Right renal pelvis (tissue), 4 donors: Measurements from ENCODE around the gene SAC3D1. TPM values are rescaled to one million over a fixed set of nuclear protein-coding genes. Genes with fewer than 3 reads are reported as not detected.
"Not testable (repeated sequence)": the region's sequence is repeated elsewhere in the genome, so short reads cannot be mapped to it uniquely, and the experiment has no call there.

Experiments used
- DNase-seq, 4 donors: peaks; one replicate each; pipeline ENCODE4 v3.0.0-alpha.2; 2013; ENCODE audit warnings: low read depth in 4 of 4, low spot score in 3 of 4, missing footprints in 1 of 4
- polyA plus RNA-seq, 4 donors: library from polyadenylated mRNA; unstranded; fragments of 120-200 nt; gene quantifications; one replicate each; pipeline ENCODE4 v1.2.1, GENCODE V29; 2013; ENCODE audit not compliant: insufficient read length in 4 of 4

The SAC3D1 gene
- 10 to 100 TPM; 11.6 to 16.2 (median 12.6) TPM for polyA plus RNA-seq

GRCh38 chr11:65040847-65041622 lies at the start of gene SAC3D1:
Gene SAC3D1 (plus strand): TSS chr11:65041210. CDS start chr11:65041293, 83 bp downstream.
- DNase-seq = peak; percentile 79 to 87 (median 82)

GRCh38 chr11:64994318-64994717 lies 46.7 kb upstream of the SAC3D1 start:
- no peak for DNase-seq

DNA sequence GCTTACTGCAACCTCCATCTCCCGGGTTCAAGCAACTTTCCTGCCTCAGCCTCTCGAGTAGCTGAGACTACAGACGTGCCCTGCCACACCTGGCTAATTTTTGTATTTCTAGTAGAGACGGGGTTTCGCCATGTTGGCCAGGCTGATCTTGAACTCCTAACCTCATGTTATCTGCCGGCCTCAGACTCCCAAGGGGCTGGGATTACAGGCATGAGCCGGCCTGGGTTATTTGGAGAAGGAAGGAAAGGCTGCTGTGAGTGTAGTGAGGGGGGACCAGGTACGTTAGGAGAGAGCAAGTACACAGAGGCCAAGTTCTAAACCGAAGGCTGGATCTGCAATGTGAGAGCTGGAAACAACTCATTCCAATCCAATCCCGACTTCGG lies 44.7 kb upstream of the SAC3D1 start:
- no peak for DNase-seq

GRCh38 chr11:64996710-64997380 lies 44.2 kb upstream of the SAC3D1 start, which contains the start of gene BATF2:
Gene BATF2 (minus strand): TSS chr11:64996971. CDS start chr11:64996914, 57 bp downstream.
- DNase-seq = peak in 3 of 4 donors; percentile 53 to 68 (median 61)

- no peak for DNase-seq
Measured at GRCh38 chr11:64998141-64998540, 42.9 kb upstream of the SAC3D1 start.

DNA sequence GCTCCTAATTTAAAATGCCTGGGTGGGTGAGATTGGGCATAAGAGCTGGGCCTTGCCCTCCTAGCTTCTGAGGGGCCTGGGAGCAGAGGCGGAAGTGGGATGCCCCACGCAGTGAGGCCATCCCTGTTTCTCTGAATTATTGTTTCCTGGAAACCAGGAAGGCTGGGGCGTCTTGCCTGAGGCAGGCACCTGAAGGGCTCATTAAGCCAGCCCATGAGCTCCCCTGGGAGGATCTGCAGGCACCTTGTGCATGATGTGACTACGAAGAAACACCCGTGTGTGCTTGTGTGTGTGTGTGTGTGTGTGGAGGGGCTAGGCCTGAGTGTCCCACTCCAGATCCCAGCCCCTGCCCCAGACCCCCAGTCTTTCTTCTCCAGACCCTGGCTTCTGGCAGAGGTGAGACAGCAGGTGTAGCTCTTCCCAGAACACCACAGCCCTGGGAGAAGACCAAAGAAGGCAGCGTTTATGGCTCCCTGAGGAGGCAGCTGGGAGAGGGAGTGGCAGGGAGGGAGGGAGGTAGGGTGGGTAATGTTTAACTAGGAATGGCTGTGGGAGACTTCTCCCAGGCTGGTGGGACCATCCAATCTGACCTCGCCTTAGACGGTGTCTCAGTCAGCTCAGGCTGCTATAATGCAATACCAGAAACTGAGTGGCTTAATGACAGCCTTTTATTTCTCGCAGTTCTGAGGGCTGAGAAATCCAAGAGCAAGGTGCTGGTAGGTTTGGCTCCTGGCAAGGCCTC lies 42.1 kb upstream of the SAC3D1 start:
- no peak for DNase-seq

- DNase-seq = no peak
Measured at GRCh38 chr11:64999478-64999877, 41.5 kb upstream of the SAC3D1 start.

- DNase-seq = no peak
Measured at GRCh38 chr11:65002706-65003105, 38.3 kb upstream of the SAC3D1 start.

DNA sequence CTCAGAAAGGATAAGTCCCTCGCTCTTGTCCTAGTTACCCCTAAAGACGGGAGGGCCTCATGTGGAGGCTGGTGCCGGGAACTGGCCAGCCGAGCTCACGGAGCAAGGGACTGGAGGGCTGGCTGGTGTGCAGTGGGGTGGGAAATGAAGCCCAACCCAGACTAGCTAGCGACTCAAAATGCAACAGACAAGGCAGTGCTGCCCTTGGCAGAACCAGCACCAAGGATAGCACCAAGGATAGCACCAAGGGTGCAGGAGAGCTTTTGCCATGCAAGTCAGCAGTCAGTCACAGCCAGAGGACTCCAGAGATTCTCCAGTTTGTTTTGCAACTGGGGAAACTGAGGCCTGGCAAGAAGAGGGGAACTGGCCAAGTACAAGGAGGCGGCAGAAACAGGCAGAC lies 37.7 kb upstream of the SAC3D1 start:
- DNase-seq = no peak

DNA sequence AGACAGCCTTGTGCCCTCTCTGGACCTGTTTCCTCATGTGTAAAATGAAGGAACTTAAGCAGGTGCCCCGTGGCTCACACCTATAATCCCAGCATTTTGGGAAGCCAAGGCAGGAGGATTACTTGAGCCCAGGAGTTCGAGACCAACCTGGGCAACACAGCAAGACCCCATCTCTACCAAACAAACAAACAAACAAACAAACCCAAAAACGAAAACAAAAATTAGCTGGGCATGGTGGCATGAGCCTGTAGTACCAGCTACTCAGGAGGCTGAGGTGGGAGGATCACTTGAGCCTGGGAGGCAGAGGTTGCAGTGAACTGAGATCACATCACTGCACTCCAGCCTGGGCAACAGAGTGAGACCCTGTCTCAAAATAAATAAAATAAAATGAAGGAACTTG lies 37.0 kb upstream of the SAC3D1 start:
- DNase-seq = not testable (repeated sequence)

- DNase-seq = no peak
Measured at GRCh38 chr11:65008016-65008415, 33.0 kb upstream of the SAC3D1 start.

DNA sequence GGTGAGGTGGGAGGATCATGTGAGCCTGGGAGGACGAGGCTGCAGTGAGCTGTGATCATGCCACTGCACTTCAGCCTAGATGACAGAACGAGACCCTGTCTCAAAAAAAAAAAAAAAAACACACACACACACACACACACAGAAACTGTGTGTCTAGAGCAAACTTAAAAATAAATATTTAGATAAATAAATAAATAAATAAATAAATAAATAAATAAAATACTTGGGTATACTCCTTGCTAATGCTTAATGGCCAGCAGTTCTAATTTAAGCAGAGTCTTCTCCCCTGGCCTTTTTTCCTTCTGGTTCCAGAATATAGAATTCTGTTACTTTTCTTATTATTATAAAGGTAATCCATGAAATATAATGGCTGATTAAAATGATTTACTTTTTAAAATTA lies 32.1 kb upstream of the SAC3D1 start:
- no peak for DNase-seq

- DNase-seq = peak; percentile 75 to 86 (median 80)
Measured at GRCh38 chr11:65013130-65013887, 27.7 kb upstream of the SAC3D1 start.

DNA sequence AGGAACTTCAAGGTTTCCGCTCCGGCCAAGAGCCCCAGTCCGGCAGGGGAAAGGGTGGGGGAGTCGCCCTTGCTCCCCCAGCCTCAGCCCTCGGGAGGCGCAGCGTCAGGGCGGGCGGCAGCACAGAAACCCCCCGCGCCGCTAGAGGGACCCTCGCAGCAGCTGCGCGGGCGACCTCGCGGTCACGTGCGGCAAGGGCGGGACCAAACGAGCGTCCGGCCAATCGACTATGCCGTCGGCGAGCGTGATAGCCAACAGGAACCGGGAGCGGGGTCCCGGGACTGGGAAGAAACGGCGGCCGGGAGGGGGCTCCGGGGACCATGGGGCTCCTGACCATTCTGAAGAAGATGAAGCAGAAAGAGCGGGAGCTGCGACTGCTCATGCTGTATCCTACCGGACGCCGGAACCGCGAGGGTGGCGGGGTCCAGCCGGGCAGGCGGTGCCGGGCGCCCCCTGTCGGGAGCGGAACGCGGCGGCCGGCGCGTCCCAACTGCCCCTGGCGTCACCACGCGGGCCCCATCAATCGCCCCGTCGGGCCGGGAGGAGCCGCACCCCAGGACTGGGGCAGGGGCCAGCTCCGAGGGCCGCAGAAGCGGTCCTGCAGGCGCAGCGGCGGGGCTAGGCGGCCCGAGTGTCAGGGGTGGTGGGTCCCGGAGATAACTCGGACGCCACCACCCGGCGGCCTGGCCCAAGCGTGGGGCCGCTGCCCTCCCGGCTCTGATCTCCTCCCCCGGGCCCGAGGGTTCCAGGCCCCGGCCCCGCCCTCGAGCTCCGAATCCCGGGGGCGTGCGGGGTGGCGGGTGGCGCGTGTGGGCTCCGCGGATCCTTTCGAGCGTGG lies 26.9 kb upstream of the SAC3D1 start, which contains the start of gene ARL2:
TSS of gene ARL2 (plus strand) at position 273 of the 838 bp plus-strand sequence. CDS start at position 321, 48 bp downstream.
- peak; percentile 87 to 89 (median 88) for DNase-seq

DNA sequence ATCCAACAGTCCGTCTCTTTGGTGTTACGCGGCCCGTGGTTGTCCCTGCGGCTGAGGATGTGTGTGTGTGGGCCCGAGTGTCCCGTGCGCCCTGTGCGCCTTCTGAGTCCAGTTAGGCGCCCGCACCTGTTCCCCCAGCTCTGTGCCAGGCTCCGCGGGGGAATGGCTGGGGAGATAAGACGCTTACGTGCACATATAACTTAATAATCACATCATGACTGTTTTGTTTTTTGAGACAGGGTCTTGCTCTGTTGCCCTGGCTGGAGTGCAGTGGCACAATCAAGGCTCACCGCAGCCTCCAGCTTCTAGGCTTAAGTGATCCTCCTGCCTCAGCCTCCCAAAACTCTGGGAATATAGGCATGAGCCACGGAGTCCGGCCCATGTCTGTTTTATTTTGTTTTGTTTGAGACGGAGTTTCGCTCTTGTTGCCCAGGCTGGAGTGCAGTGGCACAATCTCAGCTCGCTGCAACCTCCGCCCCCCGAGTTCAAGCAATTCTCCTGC lies 26.2 kb upstream of the SAC3D1 start:
- DNase-seq = no peak

DNA sequence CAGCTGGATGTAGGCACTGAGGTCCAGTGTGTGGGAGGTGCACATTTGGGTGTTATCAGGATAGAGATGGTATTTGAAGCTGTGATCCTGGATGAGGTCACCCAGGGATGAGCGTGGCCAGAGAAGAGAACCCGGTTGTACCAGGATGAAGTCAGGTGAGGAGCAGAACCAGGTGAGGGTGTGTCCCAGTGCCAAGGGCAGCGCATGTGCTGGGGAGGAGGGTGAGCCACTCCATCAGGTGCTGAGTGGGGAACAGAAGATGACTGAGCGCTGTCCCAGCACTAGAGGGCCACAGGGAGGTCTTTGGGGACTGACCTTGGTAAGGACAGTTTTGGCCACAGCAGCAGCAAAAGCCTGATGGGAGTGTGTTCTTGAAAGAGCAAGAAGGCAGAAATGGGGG lies 24.3 kb upstream of the SAC3D1 start:
- DNase-seq = no peak

- DNase-seq = no peak
Measured at GRCh38 chr11:65017937-65018336, 23.1 kb upstream of the SAC3D1 start.

DNA sequence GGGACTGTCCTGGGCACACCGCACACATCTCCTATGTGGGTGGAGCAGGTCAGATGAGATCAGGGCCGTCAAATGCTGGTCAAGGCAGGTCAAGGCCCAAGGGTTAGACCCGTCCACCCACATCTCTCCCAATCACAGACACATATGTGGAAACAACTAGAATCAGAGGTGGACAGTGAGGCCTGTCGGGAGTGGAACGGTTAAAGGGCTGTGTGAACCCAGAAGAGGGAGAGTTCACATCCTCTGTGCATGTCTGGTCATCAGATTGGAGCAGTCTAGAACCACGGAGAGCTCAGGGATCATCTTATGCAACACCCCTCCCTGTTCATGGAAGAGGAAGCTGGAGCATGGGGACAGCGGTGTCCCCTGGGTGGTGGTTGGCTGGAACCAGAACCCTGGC lies 21.2 kb upstream of the SAC3D1 start:
- no peak for DNase-seq

GRCh38 chr11:65021003-65021402 lies 20.0 kb upstream of the SAC3D1 start:
- DNase-seq = no peak
